ENCODE data around the gene MUC6.

MUC6 gene

GRCh38 chr11:1026641-1027482 is 9.7 kb downstream of the MUC6 start:
- Mint-ChIP-seq H3K4me1 (peaks cover 5% of the 10 kb centered on the region), H3K9me3 (no peaks in the 10 kb centered on the region), H3K4me3 (no peak overlapping the region), H3K36me3 (ENCODE audit: insufficient read depth) (peaks cover 9% of the 10 kb centered on the region), H3K27me3 (no peaks in the 10 kb centered on the region), H3K27ac (ENCODE audit: low read depth) (no peak overlapping the region)
- DNase-seq (ENCODE audit: low spot score in 2 of 2) (no peak), ATAC-seq (replicated peaks; ENCODE audit: extremely low read depth, poor library complexity, severe bottlenecking) (no peak)

- Mint-ChIP-seq H3K4me1 (peaks cover 5% of the 10 kb centered on the region), H3K27ac (ENCODE audit: low read depth) (no peak overlapping the region), H3K9me3 (no peaks in the 10 kb centered on the region), H3K36me3 (ENCODE audit: insufficient read depth) (peaks cover 6% of the 10 kb centered on the region), H3K4me3 (no peak overlapping the region), H3K27me3 (no peaks in the 10 kb centered on the region)
- DNase-seq (ENCODE audit: low spot score in 2 of 2) (no peak), ATAC-seq (replicated peaks; ENCODE audit: extremely low read depth, poor library complexity, severe bottlenecking) (no peak)
Measured at GRCh38 chr11:1026163-1026450, 10.4 kb downstream of the MUC6 start.

- DNase-seq (ENCODE audit: low spot score in 2 of 2) (no peak), ATAC-seq (replicated peaks; ENCODE audit: extremely low read depth, poor library complexity, severe bottlenecking) (no peak)
- Mint-ChIP-seq H3K4me1 (peaks cover 5% of the 10 kb centered on the region), H3K36me3 (ENCODE audit: insufficient read depth) (peaks cover 5% of the 10 kb centered on the region), H3K27ac (ENCODE audit: low read depth) (no peak overlapping the region), H3K4me3 (no peak overlapping the region), H3K27me3 (no peaks in the 10 kb centered on the region), H3K9me3 (no peaks in the 10 kb centered on the region)
Measured at GRCh38 chr11:1025410-1026162, 10.9 kb downstream of the MUC6 start.

GRCh38 chr11:1024597-1025409 is 11.7 kb downstream of the MUC6 start:
- H3K27me3 Mint-ChIP-seq, result no peaks in the 10 kb centered on the region

GRCh38 chr11:1023811-1024596 is 12.5 kb downstream of the MUC6 start:
- H3K4me3 Mint-ChIP-seq, result no peak overlapping the region
- DNase-seq (ENCODE audit: low spot score in 2 of 2) (no peak), ATAC-seq (replicated peaks; ENCODE audit: extremely low read depth, poor library complexity, severe bottlenecking) (no peak)
- H3K9me3 Mint-ChIP-seq, result no peaks in the 10 kb centered on the region
- H3K4me1 Mint-ChIP-seq, result peaks cover 5% of the 10 kb centered on the region
- H3K27me3 Mint-ChIP-seq, result no peaks in the 10 kb centered on the region
- H3K36me3 Mint-ChIP-seq (ENCODE audit: insufficient read depth), result peaks cover 5% of the 10 kb centered on the region
- H3K27ac Mint-ChIP-seq (ENCODE audit: low read depth), result no peak overlapping the region

More at GRCh38 chr11:1024597-1025409, 11.7 kb downstream of the MUC6 start:
- Mint-ChIP-seq H3K36me3 (ENCODE audit: insufficient read depth) (peaks cover 5% of the 10 kb centered on the region), H3K4me1 (peaks cover 5% of the 10 kb centered on the region), H3K4me3 (no peak overlapping the region), H3K9me3 (no peaks in the 10 kb centered on the region), H3K27ac (ENCODE audit: low read depth) (no peak overlapping the region)
- DNase-seq (ENCODE audit: low spot score in 2 of 2) (no peak), ATAC-seq (replicated peaks; ENCODE audit: extremely low read depth, poor library complexity, severe bottlenecking) (no peak)

DNA sequence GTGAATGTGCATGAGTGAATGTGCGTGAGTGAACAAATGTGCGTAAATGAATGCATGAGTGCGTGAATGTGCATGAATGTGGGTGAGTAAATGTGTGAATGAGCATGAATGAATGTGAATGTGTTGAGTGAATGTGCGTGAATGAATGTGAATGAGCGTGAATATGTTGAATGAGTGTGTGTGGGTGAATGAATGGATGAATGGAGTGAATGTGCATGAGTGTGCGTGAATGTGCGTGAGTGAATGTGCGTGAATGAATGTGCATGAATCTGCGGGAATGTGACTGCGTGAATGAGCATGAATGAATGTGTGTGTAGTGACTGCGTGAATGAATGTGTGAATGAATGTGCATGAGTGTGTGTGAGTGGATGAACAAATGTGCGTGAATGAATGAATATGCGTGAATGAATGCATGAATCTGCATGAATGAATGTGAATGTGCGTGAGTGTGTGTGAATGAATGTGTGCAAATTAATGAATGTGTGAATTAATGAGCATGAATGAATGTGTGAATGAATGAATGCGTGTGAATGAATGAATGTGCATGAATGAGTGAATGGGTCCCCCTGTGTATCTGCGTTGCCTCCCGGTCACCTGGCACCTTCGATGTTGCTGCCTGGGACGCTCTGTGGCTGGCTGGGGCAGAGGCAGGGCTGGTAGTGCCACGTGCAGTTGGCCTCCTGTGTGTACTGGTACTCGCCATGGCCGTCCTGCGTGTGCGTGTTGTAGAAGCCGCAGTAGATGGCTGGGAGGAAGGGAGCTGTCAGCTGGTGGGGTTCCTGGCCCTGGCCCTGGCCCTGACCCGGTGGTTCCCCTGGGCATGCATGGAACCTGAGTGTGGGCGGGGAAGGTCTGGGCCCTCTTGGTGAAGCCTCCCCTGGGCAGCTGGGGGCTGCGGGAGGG is 13.4 kb downstream of the MUC6 start:
- DNase-seq (ENCODE audit: low spot score in 2 of 2) (no peak), ATAC-seq (replicated peaks; ENCODE audit: extremely low read depth, poor library complexity, severe bottlenecking) (no peak)
- peaks cover 8% of the 10 kb centered on the region for H3K4me1 Mint-ChIP-seq
- no peak overlapping the region for H3K27ac Mint-ChIP-seq (ENCODE audit: low read depth)
- H3K9me3 Mint-ChIP-seq, result no peaks in the 10 kb centered on the region
- peaks cover 1% of the 10 kb centered on the region for H3K36me3 Mint-ChIP-seq (ENCODE audit: insufficient read depth)
- H3K4me3 Mint-ChIP-seq, result no peak overlapping the region
- no peaks in the 10 kb centered on the region for H3K27me3 Mint-ChIP-seq

DNA sequence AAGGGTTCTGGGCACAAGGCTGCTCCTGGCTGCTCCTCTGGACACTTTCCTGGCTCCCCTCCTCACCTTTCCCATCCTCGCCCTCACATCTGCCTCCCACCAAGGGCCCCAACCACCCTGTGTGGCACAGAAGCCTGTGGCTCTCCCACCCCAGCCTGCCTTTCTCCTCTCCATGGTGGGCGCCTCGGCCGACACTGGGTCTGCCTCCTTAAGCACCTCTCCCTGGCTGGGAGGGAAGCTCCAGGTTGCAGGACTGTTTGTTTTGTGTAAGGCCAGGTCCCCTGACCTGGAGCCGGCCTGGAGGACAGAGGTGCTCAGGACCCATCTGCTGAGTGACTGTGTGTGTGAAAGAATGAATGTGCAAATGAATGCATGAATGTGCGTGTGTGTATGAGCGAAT is 14.1 kb downstream of the MUC6 start:
- ATAC-seq (replicated peaks; ENCODE audit: extremely low read depth, poor library complexity, severe bottlenecking), result no peak
- no peaks in the 10 kb centered on the region for H3K36me3 Mint-ChIP-seq (ENCODE audit: insufficient read depth)

GRCh38 chr11:1020211-1020905 is 16.2 kb downstream of the MUC6 start:
- Mint-ChIP-seq H3K36me3 (ENCODE audit: insufficient read depth) (peaks cover 2% of the 10 kb centered on the region), H3K4me3 (no peak overlapping the region), H3K4me1 (peaks cover 28% of the 10 kb centered on the region), H3K27ac (ENCODE audit: low read depth) (no peak overlapping the region), H3K27me3 (no peaks in the 10 kb centered on the region), H3K9me3 (peaks cover 14% of the 10 kb centered on the region)
- DNase-seq (ENCODE audit: low spot score in 2 of 2) (no peak), ATAC-seq (replicated peaks; ENCODE audit: extremely low read depth, poor library complexity, severe bottlenecking) (no peak)

More for the DNA sequence above, 14.1 kb downstream of the MUC6 start:
- no peaks in the 10 kb centered on the region for H3K27me3 Mint-ChIP-seq
- H3K27ac Mint-ChIP-seq (ENCODE audit: low read depth), result no peak overlapping the region
- no peak for DNase-seq (ENCODE audit: low spot score in 2 of 2)
- H3K4me3 Mint-ChIP-seq, result no peak overlapping the region
- peaks cover 4% of the 10 kb centered on the region for H3K9me3 Mint-ChIP-seq
- H3K4me1 Mint-ChIP-seq, result peaks cover 16% of the 10 kb centered on the region

- no peak overlapping the region for H3K27ac Mint-ChIP-seq (ENCODE audit: low read depth)
- H3K4me3 Mint-ChIP-seq, result no peak overlapping the region
- no peaks in the 10 kb centered on the region for H3K27me3 Mint-ChIP-seq
- ATAC-seq (replicated peaks; ENCODE audit: extremely low read depth, poor library complexity, severe bottlenecking) (no peak), DNase-seq (ENCODE audit: low spot score in 2 of 2) (no peak)
- H3K4me1 Mint-ChIP-seq, result peaks cover 28% of the 10 kb centered on the region
- H3K36me3 Mint-ChIP-seq (ENCODE audit: insufficient read depth), result peaks cover 2% of the 10 kb centered on the region
- peaks cover 14% of the 10 kb centered on the region for H3K9me3 Mint-ChIP-seq
Measured at GRCh38 chr11:1019321-1019910, 17.1 kb downstream of the MUC6 start.

DNA sequence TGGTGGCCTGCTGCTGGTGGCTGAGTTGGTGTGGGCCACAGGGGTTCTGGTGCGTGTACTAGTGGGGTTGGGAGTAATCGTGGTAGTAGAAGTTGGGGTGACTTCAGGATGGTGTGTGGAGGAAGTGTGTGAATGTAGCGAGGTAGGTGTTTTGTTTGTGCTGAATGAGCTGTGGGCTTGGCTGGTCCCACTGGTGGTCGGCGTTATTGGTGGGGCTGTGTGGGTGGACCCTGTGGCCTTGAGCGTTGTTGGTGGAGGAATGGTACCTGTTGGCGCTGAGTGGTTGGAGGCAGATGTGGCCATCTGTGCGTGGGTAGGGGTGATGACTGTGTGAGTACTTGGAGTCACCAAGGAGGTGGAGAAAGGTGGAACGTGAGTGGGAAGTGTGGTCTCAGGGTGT is 18.4 kb downstream of the MUC6 start:
- peaks cover 26% of the 10 kb centered on the region for H3K4me1 Mint-ChIP-seq
- peak overlapping the region; percentile 16 for H3K27ac Mint-ChIP-seq (ENCODE audit: low read depth)
- H3K36me3 Mint-ChIP-seq (ENCODE audit: insufficient read depth), result peaks cover 2% of the 10 kb centered on the region
- no peak for DNase-seq (ENCODE audit: low spot score in 2 of 2)
- no peak overlapping the region for H3K4me3 Mint-ChIP-seq
- peaks cover 14% of the 10 kb centered on the region for H3K9me3 Mint-ChIP-seq
- H3K27me3 Mint-ChIP-seq, result no peaks in the 10 kb centered on the region
- no peak for ATAC-seq (replicated peaks; ENCODE audit: extremely low read depth, poor library complexity, severe bottlenecking)
